H7 (cell line): ENCODE results near the gene HMOX2. TPM values are rescaled to one million over a fixed set of nuclear protein-coding genes. Genes with fewer than 3 reads are reported as not detected.

ENCODE experiments used
- DNase-seq: peaks from one replicate; pipeline ENCODE4 v3.0.0; 2012
- H3K27me3 ChIP-seq: 2 replicates; pipeline ENCODE4 v1.6.0; 2011; ENCODE audit warnings: mild to moderate bottlenecking, low read length; ENCODE audit not compliant: control insufficient read depth, insufficient read depth
- H3K36me3 ChIP-seq: replicated peaks from 2 replicates; pipeline ENCODE4 v1.5.1; 2011; ENCODE audit warnings: low read length; ENCODE audit not compliant: control insufficient read depth, insufficient read depth
- H3K4me3 ChIP-seq: 2 replicates; pipeline ENCODE4 v1.5.1; 2011; ENCODE audit warnings: low read depth, mild to moderate bottlenecking, control low read depth, low read length, moderate library complexity; ENCODE audit not compliant: insufficient read depth
- total RNA-seq: library from RNA; depleted of rRNA; stranded (reverse); fragments of >200 nt; shearing (Covaris generic); gene quantifications from 2 replicates; pipeline ENCODE4 v1.2.3, GENCODE V29; 2014

HMOX2 gene
- total RNA-seq, 1 experiment from 2014 or later = 54.1 TPM

DNA sequence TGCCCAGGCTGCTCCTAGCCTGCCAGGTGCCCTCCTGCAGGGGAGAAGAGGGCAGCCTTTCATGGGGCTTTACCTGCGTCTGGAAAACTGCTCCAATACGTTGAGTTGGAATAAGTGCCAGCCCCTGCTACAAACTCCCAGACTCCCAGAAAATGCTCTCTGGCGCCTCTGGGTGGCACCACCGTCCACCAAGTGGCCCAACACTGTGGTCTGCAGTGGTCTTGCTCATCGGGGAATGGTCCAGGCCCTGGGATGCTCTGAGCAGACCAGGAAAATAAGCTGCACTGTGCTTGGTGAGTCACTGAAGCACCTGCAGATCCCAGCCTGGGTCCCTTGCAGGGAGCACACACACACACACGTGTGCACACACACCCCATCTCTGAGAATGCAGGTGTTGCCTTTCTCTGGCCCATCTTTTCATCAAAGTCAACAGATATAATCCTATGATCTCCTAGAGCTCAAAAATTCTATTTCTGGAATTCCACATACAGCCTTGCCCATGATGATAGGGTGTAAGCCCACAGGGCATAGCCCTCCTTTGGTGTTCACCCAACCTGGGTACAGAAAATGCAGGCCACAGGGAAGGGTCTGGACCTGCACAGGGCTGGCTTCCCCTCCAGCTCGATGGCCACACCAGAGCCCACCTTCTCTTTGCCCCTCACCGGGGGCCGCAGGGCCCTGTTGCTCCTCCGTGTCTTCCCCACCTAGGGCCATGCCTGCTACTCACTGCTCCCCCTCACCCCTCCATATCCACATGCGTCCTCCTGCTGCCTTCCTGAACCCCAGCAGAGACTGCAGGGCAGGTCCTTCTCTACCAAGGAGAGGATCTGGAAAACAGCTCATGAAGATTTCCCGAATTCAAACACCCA, 41.8 kb downstream of the HMOX2 start:
- Histone ChIP-seq H3K36me3 (no peaks in the 10 kb centered on the region; the same call in none of the 2 replicates), H3K4me3 (no peak overlapping the region), H3K27me3 (no peaks in the 10 kb centered on the region)
- DNase-seq = peak; percentile 92

DNA sequence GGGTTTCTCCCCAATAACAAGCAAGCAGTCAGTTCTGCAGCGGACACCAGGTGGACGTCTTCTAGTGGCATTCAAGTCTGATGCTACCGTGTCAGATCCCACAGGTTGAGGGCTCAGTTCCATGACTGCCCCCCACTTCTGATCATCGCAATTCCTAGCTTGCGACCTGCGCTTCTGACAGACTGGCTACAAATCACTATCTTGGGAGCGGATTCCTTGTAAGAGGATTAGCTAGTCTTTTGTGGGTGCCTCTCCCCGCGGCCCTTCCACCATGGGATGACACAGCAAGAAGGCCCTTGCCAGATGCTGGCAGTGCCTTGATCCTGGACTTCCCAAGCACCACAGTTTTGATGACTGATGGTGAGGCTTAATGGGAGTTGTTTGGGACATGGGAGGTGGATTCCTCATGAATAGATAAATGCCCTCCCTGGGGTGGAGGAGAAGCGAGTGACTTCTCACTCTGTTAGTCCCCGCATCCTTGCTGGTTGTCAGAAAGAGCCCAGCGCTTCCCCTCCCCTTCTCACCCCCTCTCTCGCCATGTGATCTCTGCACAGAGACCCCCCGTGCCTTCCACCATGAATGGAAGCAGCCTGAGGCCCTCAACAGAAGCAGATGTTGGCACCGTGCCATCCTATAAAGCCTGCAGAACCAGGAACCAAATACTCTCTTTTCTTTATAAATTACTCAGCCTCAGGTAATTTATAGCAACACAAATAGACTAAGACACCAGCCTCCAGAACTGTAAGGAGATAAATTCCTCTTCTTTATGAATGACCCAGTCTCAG, 43.3 kb downstream of the HMOX2 start:
- Histone ChIP-seq H3K27me3 (no peaks in the 10 kb centered on the region), H3K36me3 (peaks cover 4% of the 10 kb centered on the region), H3K4me3 (no peak overlapping the region)
- no peak for DNase-seq

GRCh38 chr16:4520913-4521312, 44.7 kb downstream of the HMOX2 start:
- DNase-seq = no peak
- Histone ChIP-seq H3K27me3 (no peaks in the 10 kb centered on the region), H3K4me3 (no peak overlapping the region), H3K36me3 (peaks cover 4% of the 10 kb centered on the region)

DNA sequence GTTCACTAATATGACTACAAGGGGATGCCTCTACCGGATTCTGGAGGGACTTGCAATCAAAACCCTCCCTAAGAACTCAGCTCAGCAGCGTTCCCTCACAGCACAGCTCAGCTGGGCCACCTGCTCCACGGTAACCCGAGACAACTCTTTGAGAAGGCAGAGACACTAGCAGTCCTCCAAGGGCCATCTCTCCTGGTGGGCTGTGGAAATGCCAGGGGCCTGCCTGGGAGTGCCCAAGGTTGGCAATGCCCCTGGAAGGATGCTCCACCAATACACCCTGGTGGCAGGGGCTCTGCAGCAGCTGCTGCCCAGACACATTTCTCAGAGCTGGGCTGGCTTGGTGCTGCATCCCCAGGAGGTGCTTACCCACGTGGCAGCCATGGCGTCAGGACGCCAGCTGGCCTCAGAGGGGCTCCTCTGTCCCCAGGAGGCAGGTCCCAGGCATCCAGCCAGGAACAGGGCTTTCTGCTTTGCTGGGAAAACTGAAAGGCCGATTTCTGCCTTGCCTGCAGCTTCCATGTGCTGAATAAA, 45.9 kb downstream of the HMOX2 start:
- H3K27me3 ChIP-seq = no peaks in the 10 kb centered on the region
- H3K4me3 ChIP-seq = no peak overlapping the region
- DNase-seq = peak; percentile 78
- peaks cover 4% of the 10 kb centered on the region for H3K36me3 ChIP-seq

DNA sequence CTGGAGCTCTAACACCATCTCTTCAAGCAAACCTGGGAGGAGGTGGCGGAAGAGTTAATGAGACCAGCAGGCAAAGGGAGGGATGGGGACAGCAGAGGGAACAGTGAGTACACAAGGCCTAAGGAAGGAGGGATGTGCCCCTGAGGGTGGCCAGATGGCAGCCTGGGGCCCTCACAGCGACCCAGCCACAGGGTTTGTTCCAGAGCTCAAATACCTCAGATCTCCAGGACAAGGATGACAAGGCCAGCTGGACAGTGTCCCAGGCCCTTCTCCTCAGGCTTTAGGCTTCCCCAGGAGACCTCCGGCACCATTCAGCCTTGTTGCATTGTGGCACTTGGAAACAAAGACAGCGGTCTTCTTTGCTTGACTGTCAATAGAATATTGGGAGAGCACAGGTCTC, 47.5 kb downstream of the HMOX2 start:
- Histone ChIP-seq H3K4me3 (no peak overlapping the region), H3K27me3 (no peaks in the 10 kb centered on the region), H3K36me3 (peaks cover 4% of the 10 kb centered on the region)
- no peak for DNase-seq

DNA sequence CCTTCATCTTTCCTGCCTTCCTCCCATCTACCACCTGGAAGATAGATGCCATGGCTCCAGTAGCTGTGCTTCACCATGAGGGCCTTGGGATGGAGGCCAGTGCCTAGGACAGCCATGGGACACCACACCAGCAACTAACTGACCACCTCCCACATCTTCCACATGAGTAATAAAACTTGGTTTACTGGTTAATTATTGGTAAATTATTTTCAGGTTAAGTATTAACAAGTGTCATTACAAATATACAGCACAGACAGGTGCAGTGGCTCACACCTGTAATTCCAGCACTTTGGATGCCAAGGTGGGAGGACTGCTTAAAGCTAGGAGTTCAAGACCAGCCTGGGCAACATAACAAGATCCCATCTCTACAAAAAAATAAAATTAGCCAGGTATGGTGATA, 48.4 kb downstream of the HMOX2 start:
- H3K36me3 ChIP-seq = peaks cover 4% of the 10 kb centered on the region
- H3K4me3 ChIP-seq = no peak overlapping the region
- no peak for DNase-seq
- H3K27me3 ChIP-seq = no peaks in the 10 kb centered on the region

DNA sequence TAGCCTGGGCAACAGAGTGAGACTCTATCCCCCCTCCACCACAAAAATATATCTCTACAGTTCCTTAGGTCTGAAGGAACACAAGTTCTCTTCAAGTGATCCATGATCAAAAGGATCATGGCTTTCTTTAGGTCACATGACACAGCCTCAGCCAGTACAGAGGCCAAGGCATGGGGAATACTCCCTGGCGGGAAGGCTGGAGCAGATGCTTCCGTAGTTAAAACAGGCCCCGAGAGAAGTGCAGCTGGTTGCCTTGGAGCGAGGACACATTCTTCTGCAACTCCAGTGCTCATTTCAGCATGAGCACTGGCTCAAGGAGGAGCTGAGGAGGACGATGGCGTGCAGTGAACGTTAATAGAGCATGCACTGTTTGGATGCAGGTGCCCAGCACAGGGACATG, 48.9 kb downstream of the HMOX2 start:
- Histone ChIP-seq H3K4me3 (no peak overlapping the region), H3K36me3 (peaks cover 4% of the 10 kb centered on the region), H3K27me3 (no peaks in the 10 kb centered on the region)
- no peak for DNase-seq

GRCh38 chr16:4525634-4526277, 49.6 kb downstream of the HMOX2 start:
- no peak for DNase-seq
- Histone ChIP-seq H3K36me3 (peaks cover 4% of the 10 kb centered on the region), H3K27me3 (no peaks in the 10 kb centered on the region), H3K4me3 (no peak overlapping the region)

DNA sequence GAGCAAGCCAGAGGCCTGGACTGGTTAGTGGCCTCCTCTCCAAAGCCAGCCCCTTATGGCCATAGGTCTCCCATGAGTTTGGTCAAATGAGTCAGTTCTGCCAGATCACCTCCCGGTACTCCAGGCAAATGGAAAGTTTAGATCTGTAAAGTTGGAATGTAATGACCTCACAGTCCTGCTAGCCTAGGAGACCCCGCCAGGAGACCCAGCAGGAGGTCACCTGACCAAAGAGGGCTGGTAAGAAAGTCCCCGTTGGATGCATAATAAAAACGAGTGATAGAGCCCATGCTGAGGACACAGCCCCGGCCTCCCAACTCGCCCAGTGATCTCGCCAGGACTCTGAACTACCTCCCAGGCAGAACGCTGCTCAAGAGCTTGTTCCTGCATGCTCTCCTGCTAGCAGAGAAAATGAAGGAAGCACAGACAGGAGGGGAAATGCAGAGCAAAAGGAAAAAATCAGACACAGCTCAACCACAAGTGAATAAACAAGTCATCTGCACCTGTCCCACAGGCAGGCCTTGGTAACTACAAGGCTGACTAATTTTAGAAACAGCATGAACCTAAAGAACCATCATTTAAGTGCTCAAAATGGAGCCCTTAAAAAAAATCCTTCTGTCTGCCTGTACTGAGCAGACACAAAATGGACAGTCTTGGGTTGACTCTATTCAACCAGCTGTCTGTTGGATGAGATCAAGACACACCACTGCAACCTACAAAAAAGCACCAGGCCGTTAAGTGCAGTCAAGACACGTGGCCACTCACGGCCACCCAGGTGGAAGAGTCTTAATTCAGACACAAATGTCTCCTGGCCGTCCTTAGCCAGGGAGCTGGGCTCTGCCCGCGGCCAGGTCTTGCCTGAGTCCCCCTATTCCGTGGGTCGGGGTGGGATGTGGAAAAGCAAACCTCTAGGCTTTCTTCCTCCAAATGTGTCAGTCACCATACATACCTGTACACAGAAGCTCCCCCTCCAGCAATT, 53.2 kb downstream of the HMOX2 start:
- H3K36me3 ChIP-seq = peaks cover 9% of the 10 kb centered on the region
- DNase-seq = peak; percentile 85
- no peak overlapping the region for H3K4me3 ChIP-seq
- H3K27me3 ChIP-seq = no peaks in the 10 kb centered on the region

GRCh38 chr16:4531811-4532210, 55.6 kb downstream of the HMOX2 start:
- DNase-seq = no peak
- no peak overlapping the region for H3K4me3 ChIP-seq
- peaks cover 11% of the 10 kb centered on the region for H3K36me3 ChIP-seq
- no peaks in the 10 kb centered on the region for H3K27me3 ChIP-seq

GRCh38 chr16:4532238-4532637, 56.0 kb downstream of the HMOX2 start:
- Histone ChIP-seq H3K36me3 (peaks cover 11% of the 10 kb centered on the region), H3K4me3 (no peak overlapping the region), H3K27me3 (no peaks in the 10 kb centered on the region; the same call in 1 of the 2 replicates)
- DNase-seq = no peak

DNA sequence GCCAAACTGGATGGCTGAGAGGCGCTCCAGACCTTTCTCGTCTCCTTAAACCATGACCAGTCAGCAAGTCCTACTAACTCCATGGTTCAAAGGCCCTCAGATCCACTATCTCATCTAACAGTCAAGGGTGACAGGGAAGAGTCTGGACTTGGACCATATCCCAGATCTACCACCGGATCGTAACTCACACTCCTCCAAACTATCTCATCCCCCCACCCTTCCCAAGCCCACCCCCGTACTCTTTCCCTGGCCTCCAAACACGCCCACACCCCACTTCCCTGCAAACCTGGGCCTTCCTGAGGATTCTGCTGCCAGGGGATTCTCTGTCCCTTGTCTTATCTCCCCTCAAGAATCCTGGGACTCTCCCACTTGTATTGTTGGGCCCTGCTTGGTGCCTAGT, 57.3 kb downstream of the HMOX2 start:
- Histone ChIP-seq H3K36me3 (peaks cover 11% of the 10 kb centered on the region), H3K27me3 (no peaks in the 10 kb centered on the region; the same call in 1 of the 2 replicates), H3K4me3 (no peak overlapping the region)
- DNase-seq = peak; percentile 8

DNA sequence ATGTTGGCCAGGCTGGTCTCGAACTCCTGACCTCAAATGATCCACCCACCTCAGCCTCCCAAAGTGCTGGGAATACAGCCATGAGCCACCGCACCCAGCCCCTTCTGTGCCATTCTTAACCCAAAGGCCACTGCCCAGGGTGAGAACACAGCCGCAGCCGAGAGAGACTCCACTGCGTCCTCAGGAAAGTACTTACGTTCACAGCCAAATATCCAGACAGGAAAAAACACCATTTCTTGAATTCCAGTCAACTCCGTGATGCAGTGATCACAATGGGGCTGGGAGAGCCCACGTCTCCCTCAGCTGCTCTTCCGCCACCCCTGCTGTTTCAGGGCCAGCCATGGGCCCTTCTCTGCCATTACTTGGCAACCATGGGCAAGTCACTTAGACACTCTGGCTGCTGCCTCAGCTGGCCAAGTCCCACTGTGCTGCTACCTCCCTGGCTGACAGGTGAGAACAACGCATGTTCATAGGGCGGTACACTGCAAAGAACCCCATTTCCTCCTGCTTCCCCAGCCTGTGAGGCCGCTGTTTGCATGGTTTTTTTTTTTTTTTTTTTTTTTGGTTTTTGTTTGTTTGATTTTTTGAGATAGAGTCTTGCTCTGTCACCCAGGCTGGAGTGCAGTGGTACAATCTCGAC, 58.1 kb downstream of the HMOX2 start:
- H3K4me3 ChIP-seq = no peak overlapping the region
- peak; percentile 10 for DNase-seq

More for the DNA sequence above, 58.1 kb downstream of the HMOX2 start:
- H3K27me3 ChIP-seq = no peaks in the 10 kb centered on the region; the same call in 1 of the 2 replicates
- peaks cover 11% of the 10 kb centered on the region for H3K36me3 ChIP-seq
